Activated CD4-positive, CD25-positive, alpha-beta regulatory T cell (primary cell): Measurements from ENCODE around the gene LYSMD2.

Experiments used
- DNase-seq, 4 experiments: peaks; one replicate each; lab custom pipeline; 2025; lab: John Stamatoyannopoulos, UW

Gene LYSMD2

GRCh38 chr15:51751697-51752683 lies 14.5 kb upstream of the LYSMD2 start:
- no peak for DNase-seq

GRCh38 chr15:51750792-51751696 lies 13.6 kb upstream of the LYSMD2 start, which contains the start of gene TMOD2:
TMOD2 (plus strand) TSS chr15:51751597; CDS start chr15:51766442, 14,845 bp downstream.
- peak in 1 of 4 experiments; percentile 15 for DNase-seq

GRCh38 chr15:51750186-51750585 lies 12.7 kb upstream of the LYSMD2 start:
- DNase-seq: no peak

GRCh38 chr15:51749307-51749706 lies 11.9 kb upstream of the LYSMD2 start:
- DNase-seq: no peak

- no peak for DNase-seq
Observed at GRCh38 chr15:51739061-51739712, 1.7 kb upstream of the LYSMD2 start.

GRCh38 chr15:51738553-51738952 lies 1.1 kb upstream of the LYSMD2 start:
- no peak for DNase-seq

GRCh38 chr15:51736751-51737521 lies 519 bp downstream of the LYSMD2 start:
- peak in 1 of 4 experiments; percentile 42 for DNase-seq

- DNase-seq: no peak
Observed at GRCh38 chr15:51736069-51736468, 1.4 kb downstream of the LYSMD2 start.

- DNase-seq: peak in 1 of 4 experiments; percentile 9
Observed at GRCh38 chr15:51735228-51736010, 2.0 kb downstream of the LYSMD2 start.

GRCh38 chr15:51732646-51733045 lies 4.8 kb downstream of the LYSMD2 start:
- no peak for DNase-seq

GRCh38 chr15:51731549-51732267 lies 5.7 kb downstream of the LYSMD2 start:
- no peak for DNase-seq

- no peak for DNase-seq
Observed at GRCh38 chr15:51727141-51727897, 10.1 kb downstream of the LYSMD2 start.

GRCh38 chr15:51726302-51727073 lies 11.0 kb downstream of the LYSMD2 start:
- DNase-seq: peak in 1 of 4 experiments; percentile 9

- no peak for DNase-seq
Observed at GRCh38 chr15:51724673-51725072, 12.8 kb downstream of the LYSMD2 start.

- no peak for DNase-seq
Observed at GRCh38 chr15:51724199-51724598, 13.3 kb downstream of the LYSMD2 start.

GRCh38 chr15:51721199-51721960 lies 16.1 kb downstream of the LYSMD2 start:
- no peak for DNase-seq
